Measurements from ENCODE around the gene GALNT13.

GALNT13 gene

GRCh38 chr2:153834662-153835061, 37.1 kb upstream of the GALNT13 start:
- Histone ChIP-seq H3K36me3 (ENCODE audit: insufficient read depth, low read length) (no peaks in the 10 kb centered on the region), H3K9ac (ENCODE audit: low read depth, low read length, poor library complexity, severe bottlenecking) (no peak overlapping the region), H3K27me3 (ENCODE audit: insufficient read depth, low read length, poor library complexity, severe bottlenecking) (no peaks in the 10 kb centered on the region), H4K20me1 (ENCODE audit: insufficient read depth, low read length, poor library complexity, severe bottlenecking) (no peaks in the 10 kb centered on the region), H2AFZ (ENCODE audit: low read length) (no peak overlapping the region), H3K9me3 (ENCODE audit: insufficient read depth, low read depth, low read length) (no peaks in the 10 kb centered on the region), H3K9me2 (replicated peaks; ENCODE audit: low read depth, low read length) (no peaks in the 10 kb centered on the region), H3F3A (ENCODE audit: low read depth) (no peaks in the 10 kb centered on the region), H3K4me3 (ENCODE audit: low read length, poor library complexity, severe bottlenecking) (no peak overlapping the region), H3K4me2 (ENCODE audit: low read depth, low read length, poor library complexity, severe bottlenecking) (no peak overlapping the region), H3K4me1 (ENCODE audit: insufficient read depth, low read length, poor library complexity, severe bottlenecking) (no peaks in the 10 kb centered on the region), H3K79me2 (ENCODE audit: insufficient read depth, low read length) (no peaks in the 10 kb centered on the region)
- TF ChIP-seq CTCF (conservative IDR thresholded peaks at IDR 0.05; ENCODE audit: low read length), result no peak
- no peak for TF ChIP-seq EZH2phosphoT487 (IDR thresholded peaks at IDR 0.05; ENCODE audit: borderline replicate concordance)

GRCh38 chr2:153858250-153858649, 13.5 kb upstream of the GALNT13 start:
- no peaks in the 10 kb centered on the region for H3F3A ChIP-seq (ENCODE audit: low read depth)
- no peaks in the 10 kb centered on the region for H3K4me1 ChIP-seq (ENCODE audit: insufficient read depth, low read length, poor library complexity, severe bottlenecking)
- TF ChIP-seq CTCF (conservative IDR thresholded peaks at IDR 0.05; ENCODE audit: low read length), result no peak
- TF ChIP-seq EZH2phosphoT487 (IDR thresholded peaks at IDR 0.05; ENCODE audit: borderline replicate concordance), result no peak
- H4K20me1 ChIP-seq (ENCODE audit: insufficient read depth, low read length, poor library complexity, severe bottlenecking), result no peaks in the 10 kb centered on the region
- H3K4me2 ChIP-seq (ENCODE audit: low read depth, low read length, poor library complexity, severe bottlenecking), result no peak overlapping the region
- no peaks in the 10 kb centered on the region for H3K27me3 ChIP-seq (ENCODE audit: insufficient read depth, low read length, poor library complexity, severe bottlenecking)
- no peak overlapping the region for H3K4me3 ChIP-seq (ENCODE audit: low read length, poor library complexity, severe bottlenecking)
- no peaks in the 10 kb centered on the region for H3K36me3 ChIP-seq (ENCODE audit: insufficient read depth, low read length)
- H3K79me2 ChIP-seq (ENCODE audit: insufficient read depth, low read length), result no peaks in the 10 kb centered on the region
- no peaks in the 10 kb centered on the region for H3K9me2 ChIP-seq (replicated peaks; ENCODE audit: low read depth, low read length)
- H3K9me3 ChIP-seq (ENCODE audit: insufficient read depth, low read depth, low read length), result no peaks in the 10 kb centered on the region
- no peak overlapping the region for H2AFZ ChIP-seq (ENCODE audit: low read length)
- H3K9ac ChIP-seq (ENCODE audit: low read depth, low read length, poor library complexity, severe bottlenecking), result no peak overlapping the region

- H2AFZ ChIP-seq (ENCODE audit: low read length), result no peak overlapping the region
- no peaks in the 10 kb centered on the region for H3K4me1 ChIP-seq (ENCODE audit: insufficient read depth, low read length, poor library complexity, severe bottlenecking)
- no peaks in the 10 kb centered on the region for H3K36me3 ChIP-seq (ENCODE audit: insufficient read depth, low read length)
- no peaks in the 10 kb centered on the region for H4K20me1 ChIP-seq (ENCODE audit: insufficient read depth, low read length, poor library complexity, severe bottlenecking)
- H3K4me2 ChIP-seq (ENCODE audit: low read depth, low read length, poor library complexity, severe bottlenecking), result no peak overlapping the region
- no peak overlapping the region for H3K4me3 ChIP-seq (ENCODE audit: low read length, poor library complexity, severe bottlenecking)
- no peaks in the 10 kb centered on the region for H3K9me2 ChIP-seq (replicated peaks; ENCODE audit: low read depth, low read length)
- H3K79me2 ChIP-seq (ENCODE audit: insufficient read depth, low read length), result no peaks in the 10 kb centered on the region
- no peaks in the 10 kb centered on the region for H3F3A ChIP-seq (ENCODE audit: low read depth)
- no peaks in the 10 kb centered on the region for H3K9me3 ChIP-seq (ENCODE audit: insufficient read depth, low read depth, low read length)
- H3K27me3 ChIP-seq (ENCODE audit: insufficient read depth, low read length, poor library complexity, severe bottlenecking), result no peaks in the 10 kb centered on the region
- H3K9ac ChIP-seq (ENCODE audit: low read depth, low read length, poor library complexity, severe bottlenecking), result no peak overlapping the region
- TF ChIP-seq EZH2phosphoT487 (IDR thresholded peaks at IDR 0.05; ENCODE audit: borderline replicate concordance) (no peak), CTCF (conservative IDR thresholded peaks at IDR 0.05; ENCODE audit: low read length) (no peak)
Measured at GRCh38 chr2:153864022-153864421, 7.7 kb upstream of the GALNT13 start.
